Right cardiac atrium (tissue), 5 donors: Measurements from ENCODE around the gene ZNF674. TPM values are rescaled to one million over a fixed set of nuclear protein-coding genes. Genes with fewer than 3 reads are reported as not detected.
A peak's percentile ranks its signal among the peaks of the same experiment; 100 is the strongest.

ENCODE experiments used
- ATAC-seq, 2 donors: fragments of 200-7000 bp; cut with Tn5 transposase; one replicate each; pipeline versions ENCODE4 v1.8.0 to v1.9.1; 2020; ENCODE audit warnings: moderate library complexity in 2 of 2, mild to moderate bottlenecking in 1 of 2
- DNase-seq, 3 donors: peaks; one replicate each; pipeline ENCODE4 v3.0.0-alpha.2; 2020
- H3K27ac ChIP-seq: one replicate; pipeline ENCODE4 v1.5.1; 2013; ENCODE audit warnings: mild to moderate bottlenecking, low read length, control low read depth, moderate library complexity
- H3K27me3 ChIP-seq: one replicate; pipeline ENCODE4 v1.6.1; 2013; ENCODE audit not compliant: control insufficient read depth, insufficient read depth
- H3K4me1 ChIP-seq: one replicate; pipeline ENCODE4 v1.6.1; 2013; ENCODE audit warnings: low read length; ENCODE audit not compliant: control insufficient read depth, insufficient read depth
- H3K4me3 ChIP-seq: one replicate; pipeline ENCODE4 v1.5.1; 2013; ENCODE audit warnings: low read length, control low read depth
- H3K9me3 ChIP-seq: one replicate; pipeline ENCODE4 v1.6.1; 2013; ENCODE audit warnings: low read length; ENCODE audit not compliant: control insufficient read depth
- WGBS: extraction: QIAGEN DNeasy Blood & Tissue Kit; methylation state at CpG from one replicate; pipeline ENCODE4 v1.1.7; 2013; 5-methylcytosine and 5-hydroxymethylcytosine counted together
- intact Hi-C, 4 donors: fragments of 100-400 bp; cut with DNase I; formaldehyde crosslinking; loops; one replicate each; pipeline versions ENCODE4 v1.11.0 to v1.14.0; 2022 to 2023
- polyA plus RNA-seq: library from polyadenylated mRNA; stranded (reverse); fragments of 200-250 nt; gene quantifications from one replicate; pipeline ENCODE4 v1.2.3, GENCODE V29; 2013
- total RNA-seq, 4 donors: library from RNA; stranded (reverse); fragmentation: NEBNext Ultra II Directional; extraction: Animal tissue kit (Norgen Biotek cat#: 25700); gene quantifications; one replicate each; pipeline ENCODE4 v1.2.1, GENCODE V29; 2021
- donor health status: healthy with polysubstance abuse.
- donor health status: DM: no; HTN: yes; CAD: no.
- donor health status: DM: no; HTN: no; CAD: no.
- donor health status: DM: no; HTN: yes; CAD: no; lungs with severe emphysema.
- donor health status: DM: yes; HTN: yes; CAD: no.

ZNF674 gene
- total and polyA plus RNA-seq, 5 donors, result 1.4 to 3.2 (median 2.9) TPM

DNA sequence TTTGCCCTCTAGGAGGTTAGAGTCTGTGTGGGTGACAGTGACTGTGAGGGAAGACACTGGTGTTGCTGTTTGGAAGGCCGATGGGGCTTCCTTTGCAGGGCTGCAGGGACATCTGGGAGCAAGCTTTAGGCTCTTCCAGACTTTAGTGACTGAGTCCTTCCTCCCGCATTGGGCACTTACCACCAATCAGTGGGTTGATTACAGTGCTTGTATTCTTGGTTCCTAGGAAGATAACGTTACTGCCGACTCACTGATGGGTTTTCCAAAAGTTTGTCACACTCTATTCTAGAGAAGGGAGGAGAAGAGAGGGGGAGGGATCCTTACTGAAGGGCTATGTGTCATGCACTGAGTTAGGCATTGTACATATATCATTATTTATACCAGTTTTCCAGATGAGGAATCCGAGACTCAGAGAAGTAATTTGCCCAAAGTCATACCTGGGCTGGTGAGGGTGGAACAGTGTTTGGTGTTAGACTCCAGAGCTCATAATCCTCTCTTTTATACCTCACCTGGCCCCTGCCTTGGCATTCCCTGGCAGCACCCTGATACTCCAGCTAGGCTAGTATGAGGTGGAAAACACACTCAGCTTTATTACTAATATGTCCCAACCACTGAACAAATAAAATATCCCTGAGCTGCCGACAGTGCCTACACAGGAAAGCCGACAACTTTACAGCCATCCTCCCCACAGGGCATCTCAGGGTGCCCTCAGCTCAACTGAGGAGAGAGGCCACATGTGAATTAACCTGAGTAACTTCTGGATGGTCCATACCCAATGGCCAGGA, 32.2 kb upstream of the ZNF674 start:
- Histone ChIP-seq H3K9me3 (no peaks in the 10 kb centered on the region), H3K27me3 (no peaks in the 10 kb centered on the region), H3K4me3 (peak overlapping the region; percentile 34), H3K27ac (peak overlapping the region; percentile 82), H3K4me1 (peaks cover 9% of the 10 kb centered on the region)
- DNase-seq (no peak), ATAC-seq (peak in 1 of 2 donors; percentile 19)
- WGBS, result 37% methylated on average over 7 of the region's 7 CpGs
- intact Hi-C loops, result no loop called here

DNA sequence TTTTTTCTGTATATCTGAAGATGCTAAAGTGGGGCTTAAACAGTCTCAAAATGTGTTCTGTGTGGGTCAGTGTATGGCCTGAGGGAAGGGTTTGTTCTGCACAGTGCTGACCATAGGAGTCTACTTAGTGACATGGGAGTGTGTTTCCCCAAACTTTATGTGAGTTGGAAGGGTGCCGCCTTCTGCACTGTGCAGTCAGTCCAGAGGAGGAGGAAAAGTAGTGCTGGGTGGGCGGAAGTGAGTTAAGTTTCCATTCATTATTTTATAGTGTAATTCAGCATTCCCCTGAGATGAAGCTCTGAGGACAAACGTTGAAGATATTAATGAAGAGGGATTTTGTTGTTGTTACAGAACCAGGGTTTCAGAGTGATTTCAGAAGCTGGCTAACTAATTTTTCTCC, 31.2 kb upstream of the ZNF674 start:
- Histone ChIP-seq H3K9me3 (no peaks in the 10 kb centered on the region), H3K4me3 (peak overlapping the region; percentile 75), H3K27ac (peak overlapping the region; percentile 87), H3K4me1 (peaks cover 9% of the 10 kb centered on the region), H3K27me3 (no peaks in the 10 kb centered on the region)
- DNase-seq, result peak in 2 of 3 donors; percentile 39 to 55
- peak; percentile 29 to 45 for ATAC-seq
- WGBS, result 27% methylated on average over 3 of the region's 3 CpGs
- intact Hi-C loops, result no loop called here

- ATAC-seq, result peak; percentile 10 to 24
- H3K27me3 ChIP-seq, result no peaks in the 10 kb centered on the region
- intact Hi-C loops, result no loop called here
Measured at GRCh38 chrX:46575991-46576392, 30.8 kb upstream of the ZNF674 start.

GRCh38 chrX:46575586-46575985, 30.4 kb upstream of the ZNF674 start:
- intact Hi-C loops, result no loop called here
- no peaks in the 10 kb centered on the region for H3K27me3 ChIP-seq

More at GRCh38 chrX:46575991-46576392, 30.8 kb upstream of the ZNF674 start:
- peak overlapping the region; percentile 87 for H3K27ac ChIP-seq
- H3K4me3 ChIP-seq, result peak overlapping the region; percentile 75
- peaks cover 9% of the 10 kb centered on the region for H3K4me1 ChIP-seq
- peak; percentile 37 to 73 (median 55) for DNase-seq
- WGBS, result 7% methylated on average over 6 of the region's 6 CpGs
- no peaks in the 10 kb centered on the region for H3K9me3 ChIP-seq

DNA sequence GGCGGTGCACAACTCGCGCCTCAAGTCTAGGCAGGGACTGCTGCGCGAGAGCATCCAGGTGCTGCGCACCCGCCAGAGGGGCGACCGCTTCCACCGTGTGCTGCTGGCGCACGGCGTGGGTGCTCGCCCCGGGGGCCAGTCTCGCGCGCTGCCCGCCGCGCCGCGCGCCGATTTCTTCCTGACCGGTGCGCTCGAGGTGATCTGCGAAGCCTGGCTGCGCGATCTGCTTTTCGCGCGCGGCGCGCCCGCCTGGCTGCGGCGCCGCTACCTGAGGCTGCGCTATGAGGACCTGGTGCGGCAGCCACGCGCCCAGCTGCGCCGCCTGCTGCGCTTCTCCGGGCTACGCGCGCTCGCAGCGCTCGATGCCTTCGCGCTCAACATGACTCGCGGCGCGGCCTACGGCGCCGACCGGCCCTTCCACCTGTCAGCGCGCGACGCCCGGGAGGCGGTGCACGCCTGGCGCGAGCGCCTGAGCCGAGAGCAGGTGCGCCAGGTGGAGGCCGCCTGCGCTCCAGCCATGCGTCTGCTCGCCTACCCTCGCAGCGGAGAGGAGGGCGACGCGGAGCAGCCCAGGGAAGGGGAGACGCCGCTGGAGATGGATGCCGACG, 29.7 kb upstream of the ZNF674 start:
- Histone ChIP-seq H3K27me3 (no peaks in the 10 kb centered on the region), H3K4me3 (peak overlapping the region; percentile 75), H3K27ac (peak overlapping the region; percentile 87), H3K9me3 (no peaks in the 10 kb centered on the region), H3K4me1 (peaks cover 9% of the 10 kb centered on the region)
- intact Hi-C loops, result no loop called here
- ATAC-seq (peak in 1 of 2 donors; percentile 2), DNase-seq (peak; percentile 17 to 61 (median 58))
- WGBS, result under 1% methylated on average over 89 of the region's 90 CpGs

More at GRCh38 chrX:46575586-46575985, 30.4 kb upstream of the ZNF674 start:
- Histone ChIP-seq H3K9me3 (no peaks in the 10 kb centered on the region), H3K4me3 (peak overlapping the region; percentile 75), H3K27ac (peak overlapping the region; percentile 87), H3K4me1 (peaks cover 9% of the 10 kb centered on the region)
- DNase-seq (no peak), ATAC-seq (no peak)
- 14% methylated on average over 6 of the region's 6 CpGs for WGBS

GRCh38 chrX:46573892-46574773, 28.9 kb upstream of the ZNF674 start:
- H3K4me1 ChIP-seq, result peaks cover 8% of the 10 kb centered on the region
- no peaks in the 10 kb centered on the region for H3K27me3 ChIP-seq
- H3K9me3 ChIP-seq, result no peaks in the 10 kb centered on the region
- H3K27ac ChIP-seq, result peak overlapping the region; percentile 87
- intact Hi-C loops, result loop anchor here in 1 of 4 donors (2.0 kb wide), 1 partner anchor 69 kb away; no protein-coding TSS in a partner anchor
- ATAC-seq, result peak; percentile 37 to 44
- peak; percentile 46 to 80 (median 79) for DNase-seq
- WGBS, result under 1% methylated on average over 101 of the region's 107 CpGs
- H3K4me3 ChIP-seq, result peak overlapping the region; percentile 75

- ATAC-seq (peak; percentile 88 to 92), DNase-seq (peak; percentile 80 to 92 (median 90))
- Histone ChIP-seq H3K27me3 (no peaks in the 10 kb centered on the region), H3K4me3 (peak within 1 kb of the TSS; percentile 75), H3K27ac (peak within 1 kb of the TSS; percentile 87), H3K4me1 (peaks cover 6% of the 10 kb centered on the region), H3K9me3 (no peaks in the 10 kb centered on the region)
- intact Hi-C loops, result loop anchor here in 1 of 4 donors (2.0 kb wide), 1 partner anchor 69 kb away; no protein-coding TSS in a partner anchor
- under 1% methylated on average over 35 of the region's 35 CpGs for WGBS
Measured at GRCh38 chrX:46573331-46573891, 28.2 kb upstream of the ZNF674 start, which contains the start of gene CHST7. Gene CHST7, plus strand, starts transcription at chrX:46573765. Its CDS starts 167 bp downstream, at chrX:46573932.

DNA sequence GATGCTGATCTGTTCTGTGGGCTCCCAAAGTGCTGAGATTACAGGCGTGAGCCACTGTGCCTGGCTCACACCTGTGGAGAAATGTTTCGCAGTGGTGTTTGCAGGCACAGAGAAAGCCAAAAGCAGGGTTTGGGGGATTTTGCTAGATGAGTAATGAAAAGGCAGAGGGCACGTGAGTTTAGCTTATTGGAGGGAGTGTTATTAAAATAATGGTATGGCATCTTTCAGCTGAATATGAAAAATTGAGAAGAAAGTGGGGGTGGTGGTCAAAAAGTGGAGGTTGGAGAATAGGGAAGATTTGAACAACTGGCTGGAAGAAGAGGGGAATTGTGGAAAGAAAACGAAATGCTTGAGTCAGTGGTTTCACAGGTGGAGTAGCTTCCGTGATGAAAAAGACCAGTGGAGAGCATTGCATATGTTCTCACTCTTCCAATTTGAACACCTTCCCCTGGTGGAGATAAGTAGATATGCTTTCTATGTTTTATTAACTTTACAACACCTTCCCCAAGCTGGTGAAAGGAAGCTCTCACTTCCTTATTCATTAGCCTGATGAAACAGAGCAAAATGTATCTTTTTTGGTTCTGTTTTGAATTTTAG, 27.2 kb upstream of the ZNF674 start:
- no peak for DNase-seq
- H3K27me3 ChIP-seq, result no peaks in the 10 kb centered on the region
- no peaks in the 10 kb centered on the region for H3K4me1 ChIP-seq
- intact Hi-C loops, result loop anchor here in 1 of 4 donors (2.0 kb wide), 1 partner anchor 70 kb away; no protein-coding TSS in a partner anchor
- ATAC-seq, result no peak
- H3K4me3 ChIP-seq, result no peak overlapping the region
- no peak overlapping the region for H3K27ac ChIP-seq
- 84% methylated on average over 5 of the region's 5 CpGs for WGBS
- no peaks in the 10 kb centered on the region for H3K9me3 ChIP-seq

GRCh38 chrX:46571423-46572339, 26.5 kb upstream of the ZNF674 start:
- Histone ChIP-seq H3K9me3 (no peaks in the 10 kb centered on the region), H3K27ac (no peak overlapping the region), H3K27me3 (no peaks in the 10 kb centered on the region), H3K4me1 (no peaks in the 10 kb centered on the region), H3K4me3 (no peak overlapping the region)
- DNase-seq (no peak), ATAC-seq (no peak)
- intact Hi-C loops, result loop anchor here in 1 of 4 donors (2.0 kb wide), 1 partner anchor 71 kb away; no protein-coding TSS in a partner anchor
- 88% methylated on average over 10 of the region's 10 CpGs for WGBS
